Myometrial cell (primary cell): ENCODE results near the gene LMTK2. TPM values are rescaled to one million over a fixed set of nuclear protein-coding genes. Genes with fewer than 3 reads are reported as not detected.

Experiments used
- total RNA-seq: library from RNA; depleted of rRNA; stranded (reverse); fragments of >200 nt; gene quantifications from 2 replicates; pipeline ENCODE4 v1.2.3, GENCODE V29; 2015

Gene LMTK2
- 3.5 and 4.8 TPM in 2 replicates for total RNA-seq

DNA sequence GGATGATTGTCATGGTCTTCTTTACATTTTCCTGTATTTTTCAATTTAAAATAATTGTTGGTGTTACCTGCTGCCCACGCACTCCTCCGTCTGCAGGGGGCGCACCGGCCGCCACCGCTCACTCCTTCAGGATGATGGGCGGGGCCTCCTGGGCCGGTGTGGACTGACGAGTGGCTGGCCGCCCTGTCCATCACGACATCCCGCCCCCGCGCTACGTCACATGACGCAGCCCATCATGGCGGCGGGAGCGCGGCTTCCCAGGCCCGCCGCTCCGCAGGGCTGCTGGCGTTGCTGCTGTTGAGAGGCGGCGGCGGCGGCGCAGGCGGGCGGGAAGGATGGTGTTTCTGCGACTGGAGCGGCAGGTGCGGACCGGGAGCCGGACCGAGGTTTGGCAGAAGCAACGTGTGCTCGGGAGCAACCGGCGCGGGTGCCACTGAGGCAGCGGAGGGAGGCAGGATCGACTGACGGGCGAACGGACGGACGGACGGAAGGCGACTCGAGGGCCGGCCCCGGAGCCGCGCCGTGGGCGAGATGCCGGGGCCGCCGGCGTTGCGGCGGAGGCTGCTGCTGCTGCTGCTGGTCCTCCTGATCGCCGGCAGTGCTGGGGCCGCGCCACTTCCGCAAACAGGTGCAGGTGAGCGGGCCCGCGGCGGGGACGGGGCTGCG, at the start of gene LMTK2:
LMTK2 (plus strand) TSS at position 216 of the 666 bp plus-strand sequence; CDS start at position 532, 316 bp downstream.

DNA sequence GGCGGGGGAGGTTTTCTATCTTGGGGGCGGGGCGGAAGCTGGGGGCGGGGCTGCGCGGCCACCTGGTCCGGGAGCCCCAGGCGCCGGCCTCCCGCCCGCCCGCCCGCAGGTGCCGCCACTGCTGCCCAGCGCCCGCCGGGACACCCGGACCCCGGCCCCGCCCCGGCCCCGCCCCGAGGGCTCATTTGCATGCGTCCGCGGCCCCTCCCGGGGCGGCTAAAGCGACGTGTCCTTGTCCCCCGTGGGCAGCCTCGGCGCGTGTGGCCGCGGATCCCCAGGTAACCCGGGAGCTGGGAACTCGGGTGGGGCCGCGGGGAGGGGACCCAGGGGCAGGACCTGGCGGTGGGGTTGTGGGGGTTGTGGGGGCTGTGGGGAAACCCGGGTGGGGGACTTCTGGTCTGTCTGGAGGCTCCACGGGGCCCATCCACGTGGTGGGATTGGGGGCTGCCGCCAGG, 104.6 kb downstream of the LMTK2 start, which contains the start of gene BHLHA15:
BHLHA15 (plus strand) TSS at position 219 of the 455 bp plus-strand sequence. CDS start 871 bp downstream, outside the sequence.

GRCh38 chr7:98251601-98252424, 145.2 kb downstream of the LMTK2 start, which contains the start of gene TECPR1:
TSS of gene TECPR1 (minus strand) at chr7:98252232. CDS start at chr7:98246146, 6,086 bp downstream.

Other genes starting within 250 kb of the LMTK2 start
- 114 and 122 TPM in 2 replicates for gene ASNS, start 234.5 kb upstream of the LMTK2 start, total RNA-seq
- not detected in 2 replicates for gene OCM2, start 116.7 kb upstream of the LMTK2 start, total RNA-seq
- gene BHLHA15, start 104.6 kb downstream of the LMTK2 start, total RNA-seq, result 0.71 TPM in 1 of 2 replicates, not detected in the other
- gene TECPR1, start 145.4 kb downstream of the LMTK2 start, total RNA-seq, result 55.8 and 72.6 TPM in 2 replicates
- 37.5 and 45.2 TPM in 2 replicates for gene BRI3, start 174.8 kb downstream of the LMTK2 start, total RNA-seq